ENCODE data around the gene PLXNB3. TPM values are rescaled to one million over a fixed set of nuclear protein-coding genes. Genes with fewer than 3 reads are reported as not detected.
"Not testable (repeated sequence)": the region's sequence is repeated elsewhere in the genome, so short reads cannot be mapped to it uniquely, and the experiment has no call there.

PLXNB3 gene
- total and polyA plus RNA-seq, 2 of the 13 experiments (the other 11 are each of a cell fraction or from before 2014, with no cell fraction given) = 3.0 to 6.9 TPM

GRCh38 chrX:153746359-153746758 is 17.7 kb upstream of the PLXNB3 start:
- Histone ChIP-seq H3K27ac (ENCODE audit: extremely low read length, insufficient read depth, low read length) (no peak overlapping the region), H3K4me2 (ENCODE audit: low read depth, low read length) (no peak overlapping the region), H3K4me3 (replicated peaks in 1 of 3; ENCODE audit: insufficient read depth in 1 of 3, low read depth in 2 of 3, low read length in 3 of 3) (no peak overlapping the region), H3K4me1 (ENCODE audit: insufficient read depth, low read length) (peaks cover 13% of the 10 kb centered on the region), H3K27me3 (ENCODE audit: control insufficient read depth in 1 of 2, insufficient read depth in 2 of 2, low read length in 2 of 2) (no peaks in the 10 kb centered on the region), H3K9me3 (ENCODE audit: low read length) (no peaks in the 10 kb centered on the region), H2AFZ (ENCODE audit: low read length) (no peak overlapping the region), H3K36me3 (replicated peaks in 1 of 2; ENCODE audit: control insufficient read depth in 1 of 2, insufficient read depth in 2 of 2, low read length in 2 of 2) (no peaks in the 10 kb centered on the region), H4K20me1 (ENCODE audit: insufficient read depth, low read length) (no peaks in the 10 kb centered on the region), H3K79me2 (ENCODE audit: insufficient read depth, low read length) (no peaks in the 10 kb centered on the region), H3K9ac (ENCODE audit: insufficient read depth, low read depth, low read length) (no peak overlapping the region)
- no peak for FAIRE-seq
- no peak for DNase-seq (ENCODE audit: low spot score)
- in situ Hi-C loops (cut with HindIII; ENCODE audit: extremely low pct_ligation_motif_present, low pct_unique_long_range_greater_than_20kb) (no loop called here), intact Hi-C loops (cut with micrococcal nuclease; ENCODE audit: unreplicated experiment) (no loop called here)
- POLR2A ChIA-PET = no interaction called here
- 34% methylated on average over 3 of the region's 3 CpGs for WGBS (ENCODE audit: low lambda C conversion rate)
- no TSS peak for BruUV-seq (replicated peaks)
- CTCF ChIA-PET (ENCODE audit: low intra/inter-chr PET ratio, low total read pairs) = no interaction called here
- no peak for TF ChIP-seq ZEB1 (IDR thresholded peaks at IDR 0.05; ENCODE audit: insufficient replicate concordance, low read depth)
- TF ChIP-seq KAT2B (IDR thresholded peaks at IDR 0.05; ENCODE audit: borderline replicate concordance, low read depth, low read length) = peak; percentile 71
- ATAC-seq = no peak

GRCh38 chrX:153746991-153747390 is 17.1 kb upstream of the PLXNB3 start:
- H3K27me3 ChIP-seq (ENCODE audit: control insufficient read depth in 1 of 2, insufficient read depth in 2 of 2, low read length in 2 of 2); H3K4me3 ChIP-seq (replicated peaks in 1 of 3; ENCODE audit: insufficient read depth in 1 of 3, low read depth in 2 of 3, low read length in 3 of 3); ATAC-seq; H3K9ac ChIP-seq (ENCODE audit: insufficient read depth, low read depth, low read length); BruUV-seq (replicated peaks); intact Hi-C loops (cut with micrococcal nuclease; ENCODE audit: unreplicated experiment); H3K4me2 ChIP-seq (ENCODE audit: low read depth, low read length); CTCF ChIA-PET (ENCODE audit: low intra/inter-chr PET ratio, low total read pairs); H3K27ac ChIP-seq (ENCODE audit: extremely low read length, insufficient read depth, low read length); in situ Hi-C loops (cut with HindIII; ENCODE audit: extremely low pct_ligation_motif_present, low pct_unique_long_range_greater_than_20kb); H3K79me2 ChIP-seq (ENCODE audit: insufficient read depth, low read length); DNase-seq (ENCODE audit: low spot score); POLR2A ChIA-PET; H2AFZ ChIP-seq (ENCODE audit: low read length); H3K36me3 ChIP-seq (replicated peaks in 1 of 2; ENCODE audit: control insufficient read depth in 1 of 2, insufficient read depth in 2 of 2, low read length in 2 of 2); FAIRE-seq; H4K20me1 ChIP-seq (ENCODE audit: insufficient read depth, low read length); H3K9me3 ChIP-seq (ENCODE audit: low read length): not testable (repeated sequence)
- peaks cover 13% of the 10 kb centered on the region for H3K4me1 ChIP-seq (ENCODE audit: insufficient read depth, low read length)
- 64% methylated on average over 6 of the region's 6 CpGs for WGBS (ENCODE audit: low lambda C conversion rate)

DNA sequence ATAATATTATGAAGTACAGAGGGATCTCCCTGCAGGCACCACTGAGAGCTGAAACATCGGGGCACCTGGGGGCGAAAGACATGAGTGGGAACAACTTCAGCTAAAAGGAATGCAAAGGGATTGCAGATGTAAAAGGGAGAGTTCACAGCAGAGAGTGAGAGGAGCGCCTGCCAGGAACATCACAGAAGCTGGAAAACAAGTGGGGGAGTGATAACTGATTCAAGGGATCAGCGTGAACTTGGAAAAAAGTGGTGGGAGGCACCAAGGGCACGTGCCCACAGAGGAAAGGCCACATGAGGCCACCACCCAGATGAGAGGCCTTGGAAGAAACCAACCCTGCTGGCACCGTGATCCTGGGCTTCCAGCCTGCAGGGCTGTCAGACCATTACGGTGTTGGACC is 15.0 kb upstream of the PLXNB3 start:
- H3K27ac ChIP-seq (ENCODE audit: extremely low read length, insufficient read depth, low read length); CTCF ChIA-PET (ENCODE audit: low intra/inter-chr PET ratio, low total read pairs); POLR2A ChIA-PET; DNase-seq (ENCODE audit: low spot score); intact Hi-C loops (cut with micrococcal nuclease; ENCODE audit: unreplicated experiment); H2AFZ ChIP-seq (ENCODE audit: low read length); BruUV-seq (replicated peaks); H3K4me2 ChIP-seq (ENCODE audit: low read depth, low read length); H3K4me3 ChIP-seq (replicated peaks in 1 of 3; ENCODE audit: insufficient read depth in 1 of 3, low read depth in 2 of 3, low read length in 3 of 3); ATAC-seq; in situ Hi-C loops (cut with HindIII; ENCODE audit: extremely low pct_ligation_motif_present, low pct_unique_long_range_greater_than_20kb); H3K27me3 ChIP-seq (ENCODE audit: control insufficient read depth in 1 of 2, insufficient read depth in 2 of 2, low read length in 2 of 2); H3K36me3 ChIP-seq (replicated peaks in 1 of 2; ENCODE audit: control insufficient read depth in 1 of 2, insufficient read depth in 2 of 2, low read length in 2 of 2); H3K9ac ChIP-seq (ENCODE audit: insufficient read depth, low read depth, low read length); FAIRE-seq; H3K9me3 ChIP-seq (ENCODE audit: low read length); H4K20me1 ChIP-seq (ENCODE audit: insufficient read depth, low read length); H3K79me2 ChIP-seq (ENCODE audit: insufficient read depth, low read length): not testable (repeated sequence)
- peaks cover 13% of the 10 kb centered on the region for H3K4me1 ChIP-seq (ENCODE audit: insufficient read depth, low read length)
- 69% methylated on average over 6 of the region's 7 CpGs for WGBS (ENCODE audit: low lambda C conversion rate)

All from HepG2 (cell line).